Activated CD4-positive, CD25-positive, alpha-beta regulatory T cell treated with anti-CD3 and anti-CD28 coated beads, Interleukin-2, amount 50 U/mL, for 72 hours (primary cell): ENCODE results near the gene ZNF391.
"Not testable (repeated sequence)": the region's sequence is repeated elsewhere in the genome, so short reads cannot be mapped to it uniquely, and the experiment has no call there.

ENCODE experiments used
- DNase-seq: peaks from one replicate; pipeline ENCODE4 v3.0.0; 2021

ZNF391 gene

GRCh38 chr6:27388293-27389197 is at the start of gene ZNF391:
Gene ZNF391, plus strand, starts transcription at chr6:27388759. Its CDS starts 11,612 bp downstream, at chr6:27400371.
- peak; percentile 66 for DNase-seq

GRCh38 chr6:27352850-27353249 is 35.7 kb upstream of the ZNF391 start:
- no peak for DNase-seq

- no peak for DNase-seq
Observed at GRCh38 chr6:27358786-27359185, 29.8 kb upstream of the ZNF391 start.

- no peak for DNase-seq
Observed at GRCh38 chr6:27359231-27359630, 29.3 kb upstream of the ZNF391 start.

GRCh38 chr6:27368202-27368601 is 20.4 kb upstream of the ZNF391 start:
- no peak for DNase-seq

GRCh38 chr6:27370391-27370790 is 18.2 kb upstream of the ZNF391 start:
- no peak for DNase-seq

- DNase-seq: peak; percentile 64
Observed at GRCh38 chr6:27374824-27375612, 13.5 kb upstream of the ZNF391 start.

- no peak for DNase-seq
Observed at GRCh38 chr6:27375613-27376079, 12.9 kb upstream of the ZNF391 start.

GRCh38 chr6:27378406-27378805 is 10.2 kb upstream of the ZNF391 start:
- not testable (repeated sequence) for DNase-seq

GRCh38 chr6:27381001-27381400 is 7.6 kb upstream of the ZNF391 start:
- DNase-seq: not testable (repeated sequence)

- no peak for DNase-seq
Observed at GRCh38 chr6:27383011-27383410, 5.5 kb upstream of the ZNF391 start.

- no peak for DNase-seq
Observed at GRCh38 chr6:27383481-27383880, 5.1 kb upstream of the ZNF391 start.

GRCh38 chr6:27392623-27393022 is 4.1 kb downstream of the ZNF391 start:
- DNase-seq: no peak

GRCh38 chr6:27394073-27394472 is 5.5 kb downstream of the ZNF391 start:
- no peak for DNase-seq

GRCh38 chr6:27400877-27401642 is 12.5 kb downstream of the ZNF391 start:
- no peak for DNase-seq

- DNase-seq: no peak
Observed at GRCh38 chr6:27406085-27406484, 17.5 kb downstream of the ZNF391 start.

GRCh38 chr6:27407153-27407814 is 18.7 kb downstream of the ZNF391 start:
- DNase-seq: no peak

- DNase-seq: no peak
Observed at GRCh38 chr6:27414300-27414699, 25.7 kb downstream of the ZNF391 start.

- no peak for DNase-seq
Observed at GRCh38 chr6:27414996-27415395, 26.4 kb downstream of the ZNF391 start.

- DNase-seq: no peak
Observed at GRCh38 chr6:27415898-27416297, 27.3 kb downstream of the ZNF391 start.

- no peak for DNase-seq
Observed at GRCh38 chr6:27419363-27419762, 30.8 kb downstream of the ZNF391 start.

- DNase-seq: no peak
Observed at GRCh38 chr6:27422651-27423332, 34.2 kb downstream of the ZNF391 start.
